T-cell (primary cell): ENCODE data around the gene MAPK14. TPM values are rescaled to one million over a fixed set of nuclear protein-coding genes. Genes with fewer than 3 reads are reported as not detected.
A peak's percentile ranks its signal among the peaks of the same experiment; 100 is the strongest.

ENCODE experiments used
- ATAC-seq, 4 experiments: fragments of 200-7000 bp in 3 of 4; fragments of 150-1000 bp in 1 of 4; cut with Tn5 transposase; replicated peaks in 1 of 4; 1 replicate in 3 of 4; 2 replicates in 1 of 4; pipeline ENCODE4 v1.10.0; 2021; ENCODE audit warnings: moderate library complexity in 3 of 4, mild to moderate bottlenecking in 2 of 4, moderate number of reproducible peaks in 1 of 4
- CTCF ChIA-PET, 2 donors: fragments of 300-600 bp; sonication (Branson Sonifier 250); formaldehyde crosslinking; loops; one replicate each; lab custom pipeline; 2022; ENCODE audit warnings: antibody characterized with exemption in 2 of 2; lab: Charles Lee
- POLR2A ChIA-PET, 2 donors: fragments of 300-600 bp; sonication (Branson Sonifier 250); formaldehyde crosslinking; loops; one replicate each; lab custom pipeline; 2022; ENCODE audit warnings: antibody characterized with exemption in 2 of 2; lab: Charles Lee
- DNase-seq, 35 experiments: peaks; one replicate each; pipeline versions ENCODE4 v3.0.0 to v3.0.0-alpha.2; 2013 to 2023
- H3K27ac ChIP-seq: one replicate; pipeline ENCODE4 v1.5.1; 2013; ENCODE audit warnings: low read length
- H3K27me3 ChIP-seq, 2 experiments: replicated peaks in 1 of 2; 1 replicate in 1 of 2; 2 replicates in 1 of 2; pipeline versions ENCODE4 v1.6.1 to v1.7.0; 2013; ENCODE audit warnings: low read length in 1 of 2, mixed read lengths in 1 of 2; ENCODE audit not compliant: control insufficient read depth in 2 of 2, insufficient read depth in 2 of 2; ENCODE audit errors: extremely low read depth in 1 of 2
- H3K36me3 ChIP-seq, 2 donors: 1 replicate in 1 of 2; 2 replicates in 1 of 2; pipeline versions ENCODE4 v1.6.1 to v1.7.0; 2013; ENCODE audit warnings: low read length in 1 of 2; ENCODE audit not compliant: control insufficient read depth in 2 of 2, insufficient read depth in 1 of 2; ENCODE audit errors: extremely low read depth in 1 of 2
- H3K4me1 ChIP-seq, 2 experiments: 1 replicate in 1 of 2; 2 replicates in 1 of 2; pipeline versions ENCODE4 v1.6.1 to v1.7.0; 2013; ENCODE audit warnings: low read length in 2 of 2, mixed read lengths in 1 of 2; ENCODE audit not compliant: insufficient read depth in 2 of 2, control insufficient read depth in 1 of 2; ENCODE audit errors: extremely low read depth in 1 of 2
- H3K4me3 ChIP-seq, 2 donors: 1 replicate in 1 of 2; 2 replicates in 1 of 2; pipeline versions ENCODE4 v1.5.1 to v1.7.0; 2013; ENCODE audit warnings: mild to moderate bottlenecking in 2 of 2, low read length in 1 of 2, moderate library complexity in 1 of 2; ENCODE audit not compliant: control insufficient read depth in 1 of 2; ENCODE audit errors: extremely low read depth in 1 of 2
- H3K9me3 ChIP-seq: 2 replicates; pipeline ENCODE4 v1.7.0; 2013
- H3K27ac Mint-ChIP-seq, 2 donors: one replicate each; pipeline ENCODE4 v1.8.0; 2020 to 2021; ENCODE audit warnings: mild to moderate bottlenecking in 2 of 2, mixed read lengths in 2 of 2
- H3K27me3 Mint-ChIP-seq, 2 donors: one replicate each; pipeline ENCODE4 v1.8.0; 2021 to 2022; ENCODE audit warnings: mixed read lengths in 2 of 2
- H3K36me3 Mint-ChIP-seq: one replicate; pipeline ENCODE4 v1.8.0; 2021; ENCODE audit warnings: mixed read lengths
- H3K4me1 Mint-ChIP-seq, 3 donors: one replicate each; pipeline ENCODE4 v1.8.0; 2020 to 2022; ENCODE audit warnings: mixed read lengths in 3 of 3, mild to moderate bottlenecking in 1 of 3
- H3K4me3 Mint-ChIP-seq, 3 donors: one replicate each; pipeline ENCODE4 v1.8.0; 2020 to 2022; ENCODE audit warnings: mild to moderate bottlenecking in 3 of 3, mixed read lengths in 3 of 3, moderate library complexity in 3 of 3
- H3K9me3 Mint-ChIP-seq, 3 donors: one replicate each; pipeline ENCODE4 v1.8.0; 2020 to 2022; ENCODE audit warnings: mixed read lengths in 3 of 3
- WGBS: methylation state at CpG from one replicate; pipeline ENCODE4 v1.1.5; 2013; ENCODE audit warnings: missing lambda C conversion rate; ENCODE audit not compliant: insufficient coverage; 5-methylcytosine and 5-hydroxymethylcytosine counted together
- total RNA-seq, 35 experiments: library from RNA in 6 of 35; stranded (reverse) in 6 of 35; fragments of 120-200 nt in 1 of 35; gene quantifications; one replicate each; pipeline versions ENCODE4 v1.2.1 to v1.2.4 and lab custom pipeline; 2013 to 2026

Gene MAPK14
- total RNA-seq, 5 donors from 2014 or later (not counting 1 experiment from before 2014, with no cell fraction given), result 49.3 to 64.5 (median 60.3) TPM

DNA sequence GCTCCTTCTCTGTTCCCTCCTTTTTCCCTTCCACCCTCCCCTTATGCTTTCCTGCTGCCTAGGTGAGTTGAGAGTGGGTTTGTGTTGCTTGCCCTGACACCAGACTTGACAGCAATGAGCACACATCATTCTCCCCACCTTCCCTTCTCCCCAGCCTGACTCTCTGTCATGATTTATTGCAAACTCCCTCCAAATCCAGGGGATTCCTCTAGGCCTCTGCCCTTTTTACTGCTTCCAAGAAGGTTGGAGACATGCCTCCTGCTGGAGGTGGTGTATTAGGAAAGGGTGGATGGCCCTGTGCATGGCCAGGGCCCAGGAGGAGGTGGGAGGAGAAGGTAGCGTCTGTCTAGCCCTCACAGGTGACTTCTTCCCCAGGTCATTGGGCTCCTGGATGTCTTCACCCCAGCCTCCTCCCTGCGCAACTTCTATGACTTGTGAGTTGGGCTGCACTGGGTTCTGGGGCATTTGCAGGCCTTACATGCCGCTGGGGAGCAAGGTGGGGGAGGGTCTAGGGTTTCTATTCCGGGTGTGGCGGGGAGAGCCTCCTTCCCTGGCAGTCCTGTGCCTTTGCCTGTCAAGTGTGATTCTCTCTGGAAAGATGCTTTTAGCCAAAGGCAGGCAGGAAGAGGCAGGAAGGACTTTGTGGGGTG lies 104.8 kb downstream of the MAPK14 start:
- peaks cover 10 to 26% of the 10 kb centered on the region in 2 donors for H3K36me3 ChIP-seq
- ChIA-PET CTCF (interaction anchor here in 1 of 2 donors (0.6 to 3.3 kb wide), 9 partner anchors 12 to 1193 kb away, joined by 3 to 25 read pairs (median 4); partner anchors contain the start of gene MAPK14), POLR2A (interaction anchor here in 1 of 2 donors (0.9 kb wide), 1 partner anchor 11 kb away, joined by 6 read pairs; no protein-coding TSS in a partner anchor)
- peak overlapping the region; percentile 79 for H3K27ac ChIP-seq
- no peaks in the 10 kb centered on the region for H3K9me3 Mint-ChIP-seq
- DNase-seq (no peak), ATAC-seq (no peak)
- peak overlapping the region; percentile 94 for H3K27ac Mint-ChIP-seq
- 100% methylated on average over 3 of the region's 5 CpGs for WGBS
- H3K4me1 Mint-ChIP-seq, result peaks cover 39 to 59% (median 46%) of the 10 kb centered on the region in 3 donors
- no peaks in the 10 kb centered on the region for H3K27me3 Mint-ChIP-seq
- no peaks in the 10 kb centered on the region for H3K9me3 ChIP-seq
- H3K4me3 Mint-ChIP-seq, result peak overlapping the region; percentile 81 to 89 (median 83)
- peak overlapping the region in 1 of 2 donors; percentile 62 for H3K4me3 ChIP-seq
- no peaks in the 10 kb centered on the region for H3K27me3 ChIP-seq
- H3K4me1 ChIP-seq, result peaks cover 5 to 46% of the 10 kb centered on the region in 2 experiments
- H3K36me3 Mint-ChIP-seq, result peaks cover 30% of the 10 kb centered on the region

DNA sequence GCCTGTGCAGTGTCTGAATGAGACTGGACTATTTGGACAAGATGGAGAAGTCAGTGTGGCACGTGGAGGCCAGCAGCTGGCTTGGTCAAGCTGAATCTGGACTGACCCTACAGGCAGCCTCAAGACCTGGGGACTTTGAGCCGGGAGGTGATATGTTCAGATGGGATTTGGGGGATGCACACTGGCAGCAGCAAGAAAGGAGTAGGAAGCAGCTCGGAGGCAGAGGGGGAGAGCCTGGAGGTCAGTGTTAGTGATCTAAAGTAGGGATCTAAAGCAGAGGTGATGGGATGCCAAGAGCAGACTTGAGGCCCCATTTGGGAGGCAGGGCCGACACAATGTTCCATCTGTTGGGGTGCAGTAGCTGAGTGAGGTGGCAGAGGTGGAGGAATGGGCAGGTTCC lies 105.5 kb downstream of the MAPK14 start:
- no peaks in the 10 kb centered on the region for H3K27me3 Mint-ChIP-seq
- peak overlapping the region; percentile 94 for H3K27ac Mint-ChIP-seq
- Histone ChIP-seq H3K4me3 (no peak overlapping the region), H3K36me3 (peaks cover 10 to 30% of the 10 kb centered on the region in 2 donors), H3K27me3 (no peaks in the 10 kb centered on the region), H3K4me1 (peaks cover 5 to 38% of the 10 kb centered on the region in 2 experiments), H3K9me3 (no peaks in the 10 kb centered on the region), H3K27ac (no peak overlapping the region)
- H3K36me3 Mint-ChIP-seq, result peaks cover 30% of the 10 kb centered on the region
- DNase-seq (no peak), ATAC-seq (no peak)
- H3K9me3 Mint-ChIP-seq, result no peaks in the 10 kb centered on the region
- peaks cover 35 to 54% (median 46%) of the 10 kb centered on the region in 3 donors for H3K4me1 Mint-ChIP-seq
- CTCF ChIA-PET, result no interaction called here
- H3K4me3 Mint-ChIP-seq, result no peak overlapping the region
- WGBS, result 98% methylated on average over 4 of the region's 4 CpGs
- POLR2A ChIA-PET, result no interaction called here

DNA sequence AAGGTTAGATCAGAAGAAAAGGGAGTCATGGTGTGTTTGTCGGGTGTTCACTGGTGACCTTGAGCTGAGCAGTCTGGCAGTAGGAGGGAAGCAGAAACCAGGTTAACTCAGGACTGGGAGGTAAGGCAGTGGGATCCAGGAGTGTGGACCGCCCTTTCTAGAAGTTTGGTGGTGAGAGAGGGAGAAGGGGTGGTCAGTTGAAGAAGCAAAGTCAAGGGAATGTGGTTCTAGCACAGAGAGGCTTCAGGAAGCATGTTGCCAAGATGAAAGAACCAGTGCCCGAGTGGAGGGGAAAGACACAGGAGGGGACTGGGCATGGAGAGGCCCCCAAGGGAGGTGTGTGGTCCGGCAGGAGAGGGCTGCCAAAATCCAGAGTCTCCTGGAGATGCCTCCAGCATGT lies 106.3 kb downstream of the MAPK14 start:
- no peak for ATAC-seq
- WGBS, result 100% methylated on average over 2 of the region's 4 CpGs
- peaks cover 5 to 36% of the 10 kb centered on the region in 2 experiments for H3K4me1 ChIP-seq
- no peak overlapping the region for H3K4me3 Mint-ChIP-seq
- peaks cover 31% of the 10 kb centered on the region for H3K36me3 Mint-ChIP-seq
- no peak overlapping the region for H3K4me3 ChIP-seq
- H3K27ac Mint-ChIP-seq, result peak overlapping the region; percentile 94
- no peak for DNase-seq
- no peaks in the 10 kb centered on the region for H3K27me3 Mint-ChIP-seq
- ChIA-PET POLR2A (no interaction called here), CTCF (no interaction called here)
- peaks cover 13 to 38% of the 10 kb centered on the region in 2 donors for H3K36me3 ChIP-seq
- H3K9me3 ChIP-seq, result no peaks in the 10 kb centered on the region
- no peak overlapping the region for H3K27ac ChIP-seq
- H3K4me1 Mint-ChIP-seq, result peaks cover 35 to 47% (median 46%) of the 10 kb centered on the region in 3 donors
- no peaks in the 10 kb centered on the region for H3K9me3 Mint-ChIP-seq
- no peaks in the 10 kb centered on the region for H3K27me3 ChIP-seq

DNA sequence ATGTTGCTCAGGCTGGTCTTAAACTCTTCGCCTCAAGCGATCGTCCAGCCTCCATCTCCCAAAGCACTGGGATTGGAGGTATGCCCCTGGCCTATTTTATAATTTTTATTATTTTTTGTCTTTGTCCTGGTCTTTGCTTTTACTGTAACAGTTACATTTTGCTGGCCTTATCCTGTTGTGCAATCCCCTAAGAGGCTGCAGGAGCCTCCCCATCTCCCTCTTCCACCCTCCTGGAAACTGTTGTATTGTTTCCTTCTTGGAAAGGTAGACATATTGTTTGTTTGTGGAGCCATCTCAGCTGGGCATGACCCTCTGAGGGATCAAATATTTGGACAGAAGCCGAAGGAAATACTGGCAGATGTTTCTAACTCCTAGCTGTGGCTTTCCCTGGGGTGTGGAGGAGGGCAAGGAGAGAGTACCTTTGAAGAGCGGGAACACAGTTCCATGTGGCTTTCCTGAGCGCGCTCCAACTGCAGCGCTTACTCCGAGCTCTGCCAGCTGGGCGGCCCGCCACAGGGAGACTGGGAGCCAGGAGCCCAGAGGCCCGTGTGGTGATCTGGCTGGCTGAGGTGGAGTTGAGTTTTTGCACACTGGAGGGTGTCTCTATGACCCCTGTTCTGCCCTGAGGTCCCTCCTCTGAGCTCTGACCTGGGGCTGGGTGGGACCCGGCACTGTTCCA lies 107.6 kb downstream of the MAPK14 start:
- Histone ChIP-seq H3K27me3 (no peaks in the 10 kb centered on the region), H3K4me3 (no peak overlapping the region), H3K9me3 (no peaks in the 10 kb centered on the region), H3K36me3 (peaks cover 16 to 49% of the 10 kb centered on the region in 2 donors), H3K27ac (no peak overlapping the region), H3K4me1 (peaks cover 2 to 31% of the 10 kb centered on the region in 2 experiments)
- Mint-ChIP-seq H3K4me3 (no peak overlapping the region), H3K36me3 (peaks cover 40% of the 10 kb centered on the region), H3K9me3 (no peaks in the 10 kb centered on the region), H3K4me1 (peaks cover 36 to 46% (median 45%) of the 10 kb centered on the region in 3 donors), H3K27ac (peak overlapping the region; percentile 23 to 44), H3K27me3 (no peaks in the 10 kb centered on the region)
- WGBS, result 95% methylated on average over 10 of the region's 13 CpGs
- no peak for DNase-seq
- no peak for ATAC-seq
- CTCF ChIA-PET, result no interaction called here
- POLR2A ChIA-PET, result interaction anchor here in 1 of 2 donors (0.7 kb wide), 1 partner anchor 30 kb away, joined by 3 read pairs; no protein-coding TSS in a partner anchor

DNA sequence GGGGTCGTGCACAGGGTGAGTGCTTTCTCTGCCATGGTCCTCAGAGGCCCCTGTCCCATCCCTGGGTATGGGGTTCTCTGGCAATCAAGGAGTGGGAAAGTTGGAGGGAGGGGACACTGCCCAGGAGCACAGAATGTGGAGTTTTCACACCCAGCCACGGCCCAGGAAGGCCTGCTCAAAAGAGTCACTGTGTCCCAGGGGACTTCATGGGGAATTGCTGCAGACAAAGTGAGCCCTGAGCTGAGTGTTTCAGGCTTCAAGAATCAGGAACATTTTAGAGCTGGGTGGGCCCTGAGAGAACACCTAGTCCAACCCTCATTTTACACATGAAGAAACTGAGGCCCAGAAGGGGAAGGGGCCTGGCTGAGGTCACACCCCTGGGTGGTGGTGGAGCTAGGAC lies 108.4 kb downstream of the MAPK14 start:
- H3K27ac Mint-ChIP-seq, result peak overlapping the region in 1 of 2 donors; percentile 61
- POLR2A ChIA-PET, result no interaction called here

DNA sequence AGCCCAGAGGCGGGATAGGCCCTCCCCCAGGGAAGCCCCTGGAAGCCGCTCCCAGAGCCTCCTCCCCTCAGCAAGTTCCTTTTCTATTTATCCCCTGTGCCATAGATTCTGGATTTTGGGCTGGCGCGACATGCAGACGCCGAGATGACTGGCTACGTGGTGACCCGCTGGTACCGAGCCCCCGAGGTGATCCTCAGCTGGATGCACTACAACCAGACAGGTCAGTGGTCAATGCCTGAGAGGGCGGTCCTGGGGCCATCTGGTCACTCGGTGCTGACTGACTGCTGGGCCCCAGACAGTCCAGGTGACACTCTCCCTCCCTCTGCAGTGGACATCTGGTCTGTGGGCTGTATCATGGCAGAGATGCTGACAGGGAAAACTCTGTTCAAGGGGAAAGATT lies 108.9 kb downstream of the MAPK14 start:
- peak overlapping the region in 1 of 2 donors; percentile 39 for H3K27ac Mint-ChIP-seq

More for the DNA sequence above, 108.4 kb downstream of the MAPK14 start:
- peaks cover 42% of the 10 kb centered on the region for H3K36me3 Mint-ChIP-seq
- Histone ChIP-seq H3K27me3 (no peaks in the 10 kb centered on the region), H3K9me3 (no peaks in the 10 kb centered on the region), H3K27ac (no peak overlapping the region), H3K4me3 (no peak overlapping the region), H3K4me1 (peaks cover 2 to 33% of the 10 kb centered on the region in 2 experiments), H3K36me3 (peaks cover 16 to 57% of the 10 kb centered on the region in 2 donors)
- CTCF ChIA-PET, result no interaction called here
- no peaks in the 10 kb centered on the region for H3K27me3 Mint-ChIP-seq
- DNase-seq (no peak), ATAC-seq (no peak)
- H3K9me3 Mint-ChIP-seq, result no peaks in the 10 kb centered on the region
- no peak overlapping the region for H3K4me3 Mint-ChIP-seq
- peaks cover 34 to 45% (median 45%) of the 10 kb centered on the region in 3 donors for H3K4me1 Mint-ChIP-seq
- WGBS, result 88% methylated on average over 1 of the region's 2 CpGs

More for the DNA sequence above, 108.9 kb downstream of the MAPK14 start:
- peaks cover 33 to 47% (median 44%) of the 10 kb centered on the region in 3 donors for H3K4me1 Mint-ChIP-seq
- Histone ChIP-seq H3K27ac (no peak overlapping the region), H3K36me3 (peaks cover 16 to 57% of the 10 kb centered on the region in 2 donors), H3K4me1 (peaks cover 2 to 30% of the 10 kb centered on the region in 2 experiments), H3K9me3 (no peaks in the 10 kb centered on the region), H3K4me3 (no peak overlapping the region), H3K27me3 (no peaks in the 10 kb centered on the region)
- POLR2A ChIA-PET, result no interaction called here
- H3K9me3 Mint-ChIP-seq, result no peaks in the 10 kb centered on the region
- 98% methylated on average over 11 of the region's 12 CpGs for WGBS
- H3K27me3 Mint-ChIP-seq, result no peaks in the 10 kb centered on the region
- DNase-seq (no peak), ATAC-seq (no peak)
- CTCF ChIA-PET, result no interaction called here
- peaks cover 43% of the 10 kb centered on the region for H3K36me3 Mint-ChIP-seq
- no peak overlapping the region for H3K4me3 Mint-ChIP-seq
